Thyroid gland (tissue), 4 donors: ENCODE data around the gene GRIP2. TPM values are rescaled to one million over a fixed set of nuclear protein-coding genes. Genes with fewer than 3 reads are reported as not detected.

Source experiments
- DNase-seq, 2 donors: peaks; one replicate each; pipeline ENCODE4 v3.0.0-alpha.2; 2019
- H3K27ac ChIP-seq, 3 donors: fragments of 200-600 bp; sonication (generic); 1 replicate in 2 of 3; 2 replicates in 1 of 3; pipeline ENCODE4 v1.5.1; 2016 to 2019; ENCODE audit warnings: mild to moderate bottlenecking in 1 of 3, moderate library complexity in 1 of 3
- H3K27me3 ChIP-seq: fragments of 200-600 bp; sonication (generic); one replicate; pipeline ENCODE4 v1.5.1; 2019
- H3K36me3 ChIP-seq, 2 donors: fragments of 200-600 bp; sonication (generic); one replicate each; pipeline ENCODE4 v1.5.1; 2016 to 2019
- H3K4me1 ChIP-seq, 2 donors: fragments of 200-600 bp; sonication (generic); one replicate each; pipeline ENCODE4 v1.5.1; 2017 to 2019
- H3K4me3 ChIP-seq, 3 donors: fragments of 200-600 bp; sonication (generic); replicated peaks in 1 of 3; 1 replicate in 2 of 3; 2 replicates in 1 of 3; pipeline ENCODE4 v1.5.1; 2016; ENCODE audit warnings: mild to moderate bottlenecking in 1 of 3
- H3K9me3 ChIP-seq: fragments of 200-600 bp; sonication (generic); one replicate; pipeline ENCODE4 v1.5.1; 2017
- POLR2A ChIP-seq, 2 donors: fragments of 450-650 bp; IDR thresholded peaks; one replicate each; pipeline ENCODE4 v1.6.1; 2017; ENCODE audit warnings: antibody characterized with exemption in 2 of 2, mild to moderate bottlenecking in 2 of 2, moderate library complexity in 1 of 2
- WGBS, 2 donors: methylation state at CpG; one replicate each; pipeline ENCODE4 v1.1.5; 2017; 5-methylcytosine and 5-hydroxymethylcytosine counted together
- intact Hi-C: fragments of 100-400 bp; cut with DNase I; formaldehyde crosslinking; loops from one replicate; pipeline ENCODE4 v1.15.1; 2023
- total RNA-seq, 4 donors: library from RNA; depleted of rRNA; stranded (reverse); fragments of >200 nt; gene quantifications; one replicate each; pipeline ENCODE4 v1.2.3, GENCODE V29; 2016
- TF ChIP-seq, protein P1 (sequence below), 6 experiments: fragments of 200-600 bp in 3 of 6; fragments of 450-650 bp in 3 of 6; sonication (generic) in 3 of 6; IDR thresholded peaks; one replicate each; pipeline ENCODE4 v1.5.1; 2016 to 2019; ENCODE audit warnings: antibody characterized with exemption in 6 of 6, mild to moderate bottlenecking in 2 of 6, inconsistent platforms in 1 of 6, moderate library complexity in 1 of 6

Gene GRIP2
- total RNA-seq, 4 donors from 2014 or later: 0.22 to 0.44 (median 0.39) TPM

DNA sequence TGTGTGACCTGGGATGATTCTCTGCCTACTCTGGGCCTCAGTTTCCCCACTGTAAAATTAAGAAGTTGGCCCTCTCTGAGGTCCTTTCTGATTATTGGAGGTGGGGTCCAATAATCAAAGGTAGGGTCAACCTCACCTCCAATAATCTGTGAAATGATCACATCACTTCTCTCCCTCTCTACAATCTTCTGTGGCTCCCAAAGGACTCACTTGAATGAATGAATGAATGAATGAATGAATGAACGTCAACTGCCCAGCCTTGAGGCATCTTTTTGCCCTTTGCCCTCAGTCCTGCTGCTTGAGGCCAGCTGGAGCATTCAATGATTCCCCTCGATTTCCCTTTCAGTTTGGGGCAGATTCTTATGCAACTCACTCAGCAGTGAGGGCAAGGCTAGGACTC lies 26.7 kb upstream of the GRIP2 start:
- Histone ChIP-seq H3K27me3 (no peaks in the 10 kb centered on the region), H3K4me1 (no peaks in the 10 kb centered on the region), H3K4me3 (no peak overlapping the region), H3K27ac (no peak overlapping the region), H3K36me3 (no peaks in the 10 kb centered on the region), H3K9me3 (no peaks in the 10 kb centered on the region)
- 61% methylated on average over 2 of the region's 2 CpGs for WGBS, 2 donors
- TF ChIP-seq, protein P1, sequence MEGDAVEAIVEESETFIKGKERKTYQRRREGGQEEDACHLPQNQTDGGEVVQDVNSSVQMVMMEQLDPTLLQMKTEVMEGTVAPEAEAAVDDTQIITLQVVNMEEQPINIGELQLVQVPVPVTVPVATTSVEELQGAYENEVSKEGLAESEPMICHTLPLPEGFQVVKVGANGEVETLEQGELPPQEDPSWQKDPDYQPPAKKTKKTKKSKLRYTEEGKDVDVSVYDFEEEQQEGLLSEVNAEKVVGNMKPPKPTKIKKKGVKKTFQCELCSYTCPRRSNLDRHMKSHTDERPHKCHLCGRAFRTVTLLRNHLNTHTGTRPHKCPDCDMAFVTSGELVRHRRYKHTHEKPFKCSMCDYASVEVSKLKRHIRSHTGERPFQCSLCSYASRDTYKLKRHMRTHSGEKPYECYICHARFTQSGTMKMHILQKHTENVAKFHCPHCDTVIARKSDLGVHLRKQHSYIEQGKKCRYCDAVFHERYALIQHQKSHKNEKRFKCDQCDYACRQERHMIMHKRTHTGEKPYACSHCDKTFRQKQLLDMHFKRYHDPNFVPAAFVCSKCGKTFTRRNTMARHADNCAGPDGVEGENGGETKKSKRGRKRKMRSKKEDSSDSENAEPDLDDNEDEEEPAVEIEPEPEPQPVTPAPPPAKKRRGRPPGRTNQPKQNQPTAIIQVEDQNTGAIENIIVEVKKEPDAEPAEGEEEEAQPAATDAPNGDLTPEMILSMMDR (IDR thresholded peaks at IDR 0.05): no peak
- no peak for TF ChIP-seq POLR2A (IDR thresholded peaks at IDR 0.05)
- intact Hi-C loops: no loop called here
- no peak for DNase-seq

DNA sequence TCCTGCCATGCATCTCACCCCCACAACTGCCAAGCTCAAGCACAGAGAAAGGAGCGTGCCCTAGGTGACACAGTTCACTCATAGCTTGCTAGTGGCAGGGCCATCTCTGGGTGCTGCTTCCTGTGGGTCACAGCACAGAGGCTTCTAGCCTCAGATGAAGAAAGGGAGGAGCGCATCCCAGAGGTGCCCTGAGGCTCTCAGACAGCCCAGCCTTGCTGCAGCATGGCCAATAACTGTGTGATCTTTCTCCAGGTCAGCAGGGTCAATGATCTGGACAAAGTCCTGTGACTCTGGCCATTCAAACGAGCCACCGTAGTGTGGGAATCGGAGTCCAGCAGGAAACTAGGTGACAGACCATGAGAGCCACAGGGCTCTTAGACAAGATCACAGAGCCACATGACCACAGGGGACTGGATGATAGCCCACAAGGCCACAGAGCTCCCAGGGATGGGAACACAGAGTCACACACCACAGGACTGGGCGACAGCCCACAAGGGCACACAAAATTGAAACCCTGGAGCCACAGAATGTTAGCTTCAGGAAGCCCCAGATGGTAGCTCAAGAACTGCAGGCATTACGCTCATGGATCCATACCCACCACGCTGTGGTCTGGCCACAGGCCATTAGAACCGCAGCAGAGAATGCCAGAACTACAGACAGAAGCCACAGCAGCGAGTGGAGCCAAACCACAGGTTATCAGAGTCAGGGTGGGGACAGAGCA lies 25.9 kb upstream of the GRIP2 start:
- no peaks in the 10 kb centered on the region for H3K36me3 ChIP-seq
- H3K27me3 ChIP-seq: no peaks in the 10 kb centered on the region
- no peak for TF ChIP-seq POLR2A (IDR thresholded peaks at IDR 0.05)
- TF ChIP-seq, protein P1 (IDR thresholded peaks at IDR 0.05): no peak
- intact Hi-C loops: no loop called here
- no peak overlapping the region for H3K27ac ChIP-seq
- WGBS, 2 donors: 43 to 92% methylated on average over 5 to 10 of the region's 10 CpGs
- H3K4me3 ChIP-seq: no peak overlapping the region
- DNase-seq: no peak
- H3K9me3 ChIP-seq: no peaks in the 10 kb centered on the region
- no peaks in the 10 kb centered on the region for H3K4me1 ChIP-seq

DNA sequence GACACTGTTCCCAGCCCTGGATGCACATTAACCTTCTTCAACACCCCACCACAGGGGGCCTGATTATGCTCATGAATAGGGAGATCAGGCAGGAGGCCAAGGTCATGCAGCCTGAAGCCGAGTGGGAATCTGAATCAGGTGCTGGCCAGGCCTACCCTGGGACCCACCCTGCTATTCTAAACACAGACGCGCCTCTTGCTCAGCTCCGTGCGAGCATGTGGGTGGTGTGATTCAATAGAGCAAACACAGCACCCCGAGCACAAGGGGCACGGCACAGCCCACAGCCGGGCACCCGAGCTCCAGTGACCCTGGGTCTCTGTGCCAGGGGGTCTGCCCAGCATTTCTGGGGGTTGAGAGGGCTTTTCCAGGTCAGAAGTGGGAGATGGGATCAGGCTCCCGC lies 24.6 kb upstream of the GRIP2 start:
- TF ChIP-seq, protein P1 (IDR thresholded peaks at IDR 0.05): no peak
- no peak for TF ChIP-seq POLR2A (IDR thresholded peaks at IDR 0.05)
- DNase-seq: no peak
- no peak overlapping the region for H3K27ac ChIP-seq
- H3K27me3 ChIP-seq: no peaks in the 10 kb centered on the region
- 69 to 74% methylated on average over 8 to 10 of the region's 10 CpGs for WGBS, 2 donors
- no peak overlapping the region for H3K4me3 ChIP-seq
- no peaks in the 10 kb centered on the region for H3K36me3 ChIP-seq
- H3K9me3 ChIP-seq: no peaks in the 10 kb centered on the region
- no peaks in the 10 kb centered on the region for H3K4me1 ChIP-seq
- intact Hi-C loops: no loop called here

DNA sequence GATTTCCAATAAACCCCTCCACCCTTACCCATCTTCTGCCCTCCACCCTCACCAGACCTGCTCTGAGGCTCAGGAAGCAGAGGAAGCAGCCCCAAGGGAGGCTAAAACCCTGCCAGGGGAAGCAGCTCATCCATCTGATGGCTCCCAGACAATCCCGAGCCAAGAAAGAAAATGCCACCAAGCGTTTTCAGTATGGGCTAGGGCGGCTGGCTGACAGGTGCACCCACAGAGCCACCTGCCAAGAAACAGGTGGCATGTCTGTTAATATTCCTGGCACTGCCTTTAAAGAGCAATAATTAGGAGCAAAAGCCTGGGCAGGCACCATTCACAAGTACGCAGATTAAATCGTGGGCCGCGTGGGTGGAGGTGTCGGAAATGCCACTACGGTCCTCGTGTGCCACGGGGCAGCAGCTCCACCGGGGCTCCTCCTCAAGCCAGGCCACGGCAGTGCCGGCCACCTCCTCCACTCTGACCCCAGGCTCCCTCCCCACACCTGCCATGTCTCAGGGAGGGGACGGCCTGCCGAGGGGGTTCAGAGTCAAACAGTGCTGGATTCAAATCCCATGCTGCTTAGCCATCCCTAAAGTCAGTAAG lies 23.9 kb upstream of the GRIP2 start:
- H3K27me3 ChIP-seq: no peaks in the 10 kb centered on the region

More for the DNA sequence above, 23.9 kb upstream of the GRIP2 start:
- H3K4me1 ChIP-seq: no peaks in the 10 kb centered on the region
- no peak for DNase-seq
- intact Hi-C loops: no loop called here
- TF ChIP-seq, protein P1 (IDR thresholded peaks at IDR 0.05): no peak
- TF ChIP-seq POLR2A (IDR thresholded peaks at IDR 0.05): no peak
- 70 to 72% methylated on average over 7 to 16 of the region's 16 CpGs for WGBS, 2 donors
- no peaks in the 10 kb centered on the region for H3K9me3 ChIP-seq
- no peak overlapping the region for H3K27ac ChIP-seq
- no peaks in the 10 kb centered on the region for H3K36me3 ChIP-seq
- no peak overlapping the region for H3K4me3 ChIP-seq
